HG02943 (cell line): ENCODE results near the gene PRKAR2B.

ENCODE experiments used
- ATAC-seq: cut with Tn5 transposase; IDR thresholded peaks from one replicate; pipeline ENCODE4 v1.9.1; 2021; ENCODE audit warnings: mild to moderate bottlenecking, low read depth, moderate library complexity; ENCODE audit not compliant: unreplicated experiment

Gene PRKAR2B

GRCh38 chr7:107172276-107173032 is 127.9 kb downstream of the PRKAR2B start:
- ATAC-seq: no peak

DNA sequence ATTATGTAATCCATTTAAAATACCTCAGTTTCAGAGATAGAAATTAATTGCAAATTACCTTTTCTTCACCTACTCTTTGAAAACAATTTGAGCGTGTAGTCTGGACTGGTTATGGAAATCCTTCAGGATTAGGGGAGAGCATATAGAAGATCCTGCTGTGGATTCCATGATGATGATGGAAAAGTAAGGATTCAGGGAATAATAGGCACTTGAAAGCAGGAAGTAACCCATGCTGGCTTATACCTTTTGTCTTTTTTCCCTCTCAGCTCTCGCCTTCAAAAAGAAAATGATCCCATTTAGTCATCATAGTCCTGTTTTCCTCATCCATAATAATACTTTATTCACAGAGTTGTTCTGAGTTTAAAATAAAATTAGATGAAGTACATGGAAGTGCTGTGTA is 128.7 kb downstream of the PRKAR2B start:
- no peak for ATAC-seq

GRCh38 chr7:107173691-107174406 is 129.3 kb downstream of the PRKAR2B start:
- no peak for ATAC-seq

DNA sequence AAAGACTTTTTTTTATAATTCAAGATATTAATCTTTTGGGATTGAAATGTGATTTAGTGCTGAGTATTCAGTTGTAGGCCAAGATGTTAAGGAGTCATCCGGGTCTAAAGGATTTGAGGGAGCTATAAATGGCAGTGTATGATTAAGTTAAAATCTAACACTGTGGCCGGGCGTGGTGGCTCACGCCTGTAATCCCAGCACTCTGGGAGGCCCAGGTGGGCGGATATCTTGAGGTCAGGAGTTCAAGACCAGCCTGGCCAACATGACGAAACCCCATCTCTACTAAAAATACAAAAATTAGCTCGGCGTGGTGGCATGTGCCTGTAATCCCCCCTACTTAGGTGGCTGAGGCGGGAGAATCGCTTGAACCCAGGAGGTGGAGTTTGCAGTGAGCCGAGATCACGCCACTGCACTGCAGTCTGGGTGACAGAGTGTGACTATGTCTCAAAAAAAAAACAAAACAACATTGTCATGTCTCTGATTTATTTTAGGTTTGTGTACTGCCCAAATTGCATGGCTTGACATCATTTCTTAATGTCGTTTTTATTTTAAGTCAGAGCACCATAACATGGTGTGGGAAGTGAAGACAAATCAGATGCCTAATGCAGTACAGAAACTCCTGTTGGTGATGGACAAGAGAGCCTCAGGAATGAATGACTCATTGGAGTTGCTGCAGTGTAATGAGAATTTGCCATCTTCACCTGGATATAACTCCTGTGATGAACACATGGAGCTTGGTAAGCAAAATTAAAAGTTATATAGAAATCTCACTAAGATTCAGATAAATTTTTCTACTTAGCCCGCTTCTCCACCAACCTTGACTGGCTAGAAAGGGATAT is 135.0 kb downstream of the PRKAR2B start:
- ATAC-seq: no peak

- ATAC-seq: no peak
These were observed 135.9 kb downstream of the PRKAR2B start for GRCh38 chr7:107180378-107180777.

GRCh38 chr7:107181172-107181571 is 136.7 kb downstream of the PRKAR2B start:
- no peak for ATAC-seq

DNA sequence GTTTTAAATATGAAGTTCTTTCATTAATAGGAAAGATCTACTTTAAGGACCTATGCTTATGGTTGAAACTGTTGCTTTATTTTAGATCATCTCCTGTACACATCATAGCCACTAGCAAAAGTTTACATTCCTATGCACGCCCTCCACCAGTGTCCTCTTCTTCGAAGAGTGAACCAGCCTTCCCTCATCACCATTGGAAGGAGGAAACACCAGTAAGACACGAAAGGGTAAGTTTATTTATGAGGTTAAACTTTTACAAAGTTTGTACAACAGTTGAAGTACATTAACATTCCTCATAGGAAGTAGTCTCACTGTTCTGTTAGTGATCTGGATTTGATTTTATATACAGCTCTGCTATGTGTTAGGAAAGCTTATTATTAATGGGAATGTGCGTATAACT is 141.2 kb downstream of the PRKAR2B start:
- no peak for ATAC-seq

DNA sequence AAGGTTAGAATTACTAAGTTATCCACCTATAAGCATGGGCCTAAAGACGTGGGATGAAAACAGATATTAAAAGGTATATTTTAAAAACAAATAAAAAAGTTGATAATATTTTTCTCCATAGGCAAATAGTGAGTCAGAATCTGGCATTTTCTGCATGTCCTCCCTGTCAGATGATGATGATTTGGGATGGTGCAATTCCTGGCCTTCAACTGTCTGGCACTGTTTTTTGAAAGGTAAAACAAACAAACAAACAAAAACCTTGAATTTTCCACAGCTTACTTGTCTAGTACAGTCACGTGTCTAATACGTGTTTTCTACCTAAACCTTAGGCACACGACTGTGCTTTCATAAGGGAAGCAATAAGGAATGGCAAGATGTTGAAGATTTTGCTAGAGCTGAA is 141.7 kb downstream of the PRKAR2B start:
- no peak for ATAC-seq

- ATAC-seq: no peak
These were observed 143.3 kb downstream of the PRKAR2B start for GRCh38 chr7:107187774-107188173.

DNA sequence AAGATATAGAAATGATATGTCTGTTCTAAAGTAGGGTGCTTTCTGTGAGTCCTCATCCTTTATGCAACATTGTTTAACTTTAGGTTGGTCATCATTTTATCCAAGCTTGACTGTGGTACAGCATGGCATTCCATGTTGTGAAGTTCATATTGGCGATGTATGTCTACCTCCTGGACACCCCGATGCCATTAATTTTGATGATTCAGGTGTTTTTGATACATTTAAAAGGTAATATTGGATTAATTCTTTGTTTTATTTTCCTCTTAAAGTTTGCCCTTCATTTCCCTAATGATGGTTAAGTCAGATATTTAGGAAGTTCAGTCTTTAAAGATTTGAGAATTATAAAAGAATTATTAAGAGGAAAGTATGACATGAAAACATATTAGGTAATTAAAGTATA is 145.6 kb downstream of the PRKAR2B start:
- ATAC-seq: no peak

DNA sequence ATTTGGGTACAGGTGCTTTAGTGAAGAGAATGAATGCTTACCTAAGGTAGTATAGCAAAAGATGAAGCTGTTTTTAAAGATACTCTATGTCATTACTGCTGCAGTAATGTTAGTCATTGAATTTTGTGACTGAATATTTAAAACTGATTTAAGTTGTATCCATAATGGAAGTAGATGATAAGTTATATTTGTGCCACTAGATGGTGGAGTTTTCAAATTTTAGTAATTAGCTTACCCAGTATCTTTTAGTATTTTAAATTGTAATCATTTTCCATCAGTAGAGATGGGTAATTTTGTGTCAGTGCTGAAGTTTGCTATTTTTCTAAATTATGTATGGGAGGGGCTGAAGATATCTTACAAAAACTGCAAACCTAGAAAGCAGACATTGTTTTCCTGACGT is 149.5 kb downstream of the PRKAR2B start:
- ATAC-seq: no peak

DNA sequence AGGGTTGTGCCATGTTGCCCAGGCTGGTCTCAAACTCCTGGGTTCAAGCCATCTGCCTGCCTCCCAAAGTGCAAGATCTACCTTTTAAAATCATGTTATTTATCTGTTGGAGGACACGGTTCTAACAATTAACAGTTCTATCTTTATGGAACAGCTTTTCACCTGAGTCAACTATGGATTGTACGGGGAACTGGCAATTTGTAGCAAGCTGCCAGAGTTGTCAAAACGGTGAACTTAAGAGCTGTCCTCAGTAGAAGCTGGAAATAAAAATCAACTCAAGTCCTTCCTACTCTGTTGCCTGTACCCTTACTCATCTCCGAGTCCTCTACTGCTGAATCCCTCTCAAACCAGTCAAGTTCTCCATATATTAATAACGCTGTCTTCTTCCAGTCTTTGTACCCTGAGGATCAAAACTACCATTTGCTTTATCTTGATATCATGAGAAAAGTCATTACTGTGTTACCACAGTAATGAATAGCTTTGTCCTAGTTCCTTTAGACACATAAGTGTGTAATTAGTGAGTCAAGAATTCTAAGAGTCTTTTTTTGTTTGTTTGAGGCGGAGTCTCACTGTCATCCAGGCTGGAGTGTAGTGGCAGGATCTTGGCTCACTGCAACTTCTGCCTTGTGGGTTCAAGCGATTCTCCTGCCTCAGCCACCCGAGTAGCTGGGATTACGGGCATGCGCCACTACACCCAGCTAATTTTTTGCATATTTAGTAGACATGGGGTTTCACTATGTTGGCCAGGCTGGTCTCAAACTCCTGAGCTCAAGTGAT is 152.5 kb downstream of the PRKAR2B start:
- ATAC-seq: no peak

- ATAC-seq: no peak
These were observed 157.4 kb downstream of the PRKAR2B start for GRCh38 chr7:107201795-107202450.

DNA sequence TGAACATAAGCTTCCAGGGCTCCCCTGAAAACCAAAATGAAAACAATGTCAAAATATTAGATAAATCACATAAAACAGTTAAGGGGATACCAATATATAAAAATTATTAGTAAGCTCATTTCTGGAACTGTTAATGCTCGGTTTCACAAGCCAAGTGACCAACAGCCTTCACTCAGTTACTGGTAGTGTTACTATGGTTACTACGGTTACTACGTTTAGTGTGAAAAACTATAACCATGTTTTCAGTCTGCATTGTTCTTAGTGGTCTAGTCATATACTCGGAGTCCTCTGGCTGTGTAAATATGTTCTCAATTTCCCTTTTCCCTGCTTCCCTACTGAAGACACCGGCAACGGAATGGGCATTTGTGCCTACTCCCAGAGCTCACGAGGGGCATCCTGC is 159.1 kb downstream of the PRKAR2B start:
- no peak for ATAC-seq

DNA sequence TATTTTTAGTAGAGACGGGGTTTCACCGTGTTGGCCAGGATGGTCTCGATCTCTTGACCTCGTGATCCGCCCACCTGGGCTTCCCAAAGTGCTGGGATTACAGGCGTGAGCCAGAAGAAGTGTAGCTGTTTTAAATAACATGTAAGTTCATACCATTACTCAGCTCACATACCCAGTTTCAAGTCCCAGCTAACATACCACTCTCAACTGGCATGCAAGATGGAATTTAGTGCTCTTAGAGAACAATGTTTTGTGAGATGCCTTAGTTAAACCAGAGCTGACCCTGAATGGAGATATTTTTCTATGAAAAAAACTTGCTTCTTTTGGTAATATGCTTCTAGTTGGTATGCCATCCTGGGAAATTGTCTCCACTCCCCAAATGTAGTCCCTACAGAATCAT is 161.6 kb downstream of the PRKAR2B start:
- no peak for ATAC-seq

DNA sequence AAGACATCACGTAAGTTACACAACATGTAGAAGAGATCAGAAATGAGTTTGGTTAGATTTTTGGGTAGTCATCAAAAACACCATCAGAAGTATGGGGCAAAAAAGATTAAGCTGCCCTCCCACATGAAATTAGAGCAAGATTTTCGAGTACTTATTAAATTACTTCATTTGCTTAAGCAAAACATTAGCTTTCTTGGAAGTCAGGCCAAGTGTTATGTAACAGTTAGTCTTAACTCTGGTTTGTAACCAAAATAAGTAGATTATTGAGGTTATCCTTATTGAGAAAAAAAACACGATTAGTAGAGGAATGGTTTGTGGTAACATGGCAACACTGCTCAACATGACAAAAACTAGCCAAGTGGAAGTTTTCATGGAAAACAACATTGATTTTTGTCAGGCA is 162.2 kb downstream of the PRKAR2B start:
- ATAC-seq: no peak

GRCh38 chr7:107207459-107207858 is 163.0 kb downstream of the PRKAR2B start:
- ATAC-seq: no peak

- ATAC-seq: no peak
These were observed 163.6 kb downstream of the PRKAR2B start for GRCh38 chr7:107208024-107208521.

GRCh38 chr7:107208563-107208962 is 164.1 kb downstream of the PRKAR2B start:
- no peak for ATAC-seq

DNA sequence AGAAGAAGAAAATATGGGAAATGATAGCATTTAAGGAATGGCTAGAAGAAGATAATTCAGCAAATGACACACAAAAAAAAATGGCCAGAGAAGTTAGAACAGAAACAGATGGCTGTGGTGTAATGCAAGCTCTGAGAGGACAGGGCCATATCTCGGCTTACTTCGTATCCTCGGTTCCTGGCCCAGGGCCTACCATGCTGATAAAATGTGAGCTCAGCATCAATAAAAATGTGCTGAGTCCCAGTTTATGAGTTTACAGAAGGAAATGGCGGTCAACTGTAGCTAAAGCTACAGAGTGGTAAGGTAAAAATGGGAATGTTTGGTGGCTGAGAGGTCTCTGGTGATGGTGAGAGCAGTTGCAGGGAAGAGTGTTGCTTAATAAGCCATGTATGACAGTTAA is 165.1 kb downstream of the PRKAR2B start:
- no peak for ATAC-seq
